Measurements from ENCODE around the gene SPRY4. TPM values are rescaled to one million over a fixed set of nuclear protein-coding genes. Genes with fewer than 3 reads are reported as not detected.
A peak's percentile ranks its signal among the peaks of the same experiment; 100 is the strongest.
"Not testable (repeated sequence)": the region's sequence is repeated elsewhere in the genome, so short reads cannot be mapped to it uniquely, and the experiment has no call there.

SPRY4 gene
- 166 TPM for polyA plus RNA-seq (2012; ENCODE audit: insufficient read depth, insufficient read length, low read depth)

GRCh38 chr5:142324871-142325724, at the start of gene SPRY4:
SPRY4 (minus strand) TSS chr5:142325021; CDS start chr5:142315108, 9,913 bp downstream.
- H3K27me3 ChIP-seq: no peaks in the 10 kb centered on the region
- H3K36me3 ChIP-seq: no peaks in the 10 kb centered on the region; the same call in none of the 2 replicates
- peaks cover 13% of the 10 kb centered on the region for H3K4me1 ChIP-seq
- peak; percentile 22; the same call in 1 of the 2 replicates for TF ChIP-seq CTCF (IDR thresholded peaks at IDR 0.05; ENCODE audit: low read depth, low read length)
- H3K9me3 ChIP-seq: no peaks in the 10 kb centered on the region
- peak; percentile 98 for DNase-seq
- H3K4me3 ChIP-seq (ENCODE audit: low read depth, low read length): peak within 1 kb of the TSS; percentile 100

DNA sequence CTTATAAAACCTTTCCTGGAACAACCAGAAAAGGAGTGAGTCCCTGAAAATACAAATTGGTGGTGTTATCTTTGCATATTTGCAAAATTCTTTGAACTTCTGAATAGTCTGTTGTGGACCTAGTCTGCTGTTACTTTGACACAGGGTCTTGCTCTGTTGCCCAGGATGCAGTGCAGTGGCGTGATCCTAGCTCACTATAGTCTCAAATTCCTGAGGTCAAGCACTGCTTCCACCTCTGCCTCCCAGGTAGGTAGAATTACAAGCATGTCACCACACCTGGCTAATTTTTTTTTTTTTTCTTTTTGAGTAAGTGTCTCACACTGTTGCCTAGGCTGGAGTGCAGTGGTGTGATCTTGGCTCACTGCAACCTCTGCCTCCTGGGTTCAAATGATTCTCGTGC, 43.7 kb upstream of the SPRY4 start:
- TF ChIP-seq CTCF (IDR thresholded peaks at IDR 0.05; ENCODE audit: low read depth, low read length): no peak
- no peak overlapping the region for H3K4me3 ChIP-seq (ENCODE audit: low read depth, low read length)
- peaks cover 16% of the 10 kb centered on the region for H3K4me1 ChIP-seq
- DNase-seq: no peak
- no peaks in the 10 kb centered on the region for H3K9me3 ChIP-seq
- no peaks in the 10 kb centered on the region for H3K36me3 ChIP-seq
- H3K27me3 ChIP-seq: no peaks in the 10 kb centered on the region

DNA sequence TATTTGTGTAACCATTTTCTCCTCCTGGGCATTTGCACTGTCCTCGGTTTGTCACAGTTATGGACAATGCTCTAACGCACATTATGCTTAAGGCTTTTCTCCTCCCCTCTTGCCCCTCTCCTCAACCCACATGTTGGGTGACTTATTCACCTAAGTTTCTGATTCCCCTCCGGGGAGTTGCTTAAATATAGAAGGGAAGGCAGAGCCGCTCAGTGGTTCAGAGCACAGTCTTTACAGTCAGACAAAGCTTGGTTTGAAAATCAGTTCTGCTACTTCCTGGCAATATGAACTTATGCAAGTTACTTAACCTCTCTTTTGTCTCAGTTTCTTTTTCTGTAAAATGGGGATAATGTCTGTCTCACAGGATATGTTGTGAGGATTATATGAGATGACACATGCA, 41.2 kb upstream of the SPRY4 start:
- Histone ChIP-seq H3K27me3 (no peaks in the 10 kb centered on the region), H3K4me1 (peaks cover 30% of the 10 kb centered on the region), H3K36me3 (no peaks in the 10 kb centered on the region), H3K9me3 (no peaks in the 10 kb centered on the region), H3K4me3 (ENCODE audit: low read depth, low read length) (no peak overlapping the region)
- no peak for TF ChIP-seq CTCF (IDR thresholded peaks at IDR 0.05; ENCODE audit: low read depth, low read length)
- DNase-seq: no peak

DNA sequence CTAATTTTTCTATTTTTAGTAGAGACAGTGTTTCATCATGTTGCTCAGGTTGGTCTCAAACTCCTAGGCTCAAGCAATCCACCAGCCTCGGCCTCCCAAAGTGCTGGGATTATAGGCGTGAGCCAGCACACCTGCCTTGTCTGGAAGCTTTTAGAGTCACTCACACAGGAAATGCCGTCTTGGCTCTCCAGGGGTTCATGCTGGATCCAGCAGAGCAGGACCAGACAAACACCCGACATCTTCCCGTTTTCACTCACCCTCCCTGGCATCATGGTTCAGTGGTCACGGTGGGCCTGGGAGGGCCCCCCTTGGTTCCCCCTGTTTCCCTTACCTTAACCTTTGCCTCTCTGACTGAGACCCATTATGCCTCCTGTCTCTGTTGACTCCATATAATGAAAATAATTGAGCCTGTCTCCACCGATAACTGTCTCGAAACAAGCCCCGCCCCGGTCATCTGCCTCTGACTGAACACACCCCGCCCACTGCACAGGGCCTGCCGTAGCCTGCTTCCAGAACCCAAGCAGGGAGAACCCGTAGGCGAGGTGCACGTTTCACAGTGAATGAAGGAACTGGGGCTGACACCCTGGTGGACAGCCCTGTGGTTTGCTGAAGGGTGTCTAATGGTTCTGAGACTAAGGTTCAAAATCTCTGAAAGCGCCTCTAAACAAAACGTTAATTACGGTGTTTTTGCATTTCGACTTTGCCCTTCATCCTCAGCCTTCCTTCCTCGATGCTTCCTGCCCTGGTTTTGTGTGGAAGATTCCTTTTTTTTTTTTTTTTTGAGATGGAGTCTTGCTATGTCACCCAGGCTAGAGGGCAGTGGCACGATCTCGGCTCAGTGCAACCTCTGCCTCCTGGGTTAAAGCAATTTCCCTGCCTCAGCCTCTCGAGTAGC, 39.7 kb upstream of the SPRY4 start:
- no peaks in the 10 kb centered on the region for H3K9me3 ChIP-seq
- TF ChIP-seq CTCF (IDR thresholded peaks at IDR 0.05; ENCODE audit: low read depth, low read length): peak; percentile 29; the same call in 1 of the 2 replicates
- no peaks in the 10 kb centered on the region for H3K36me3 ChIP-seq
- H3K27me3 ChIP-seq: no peaks in the 10 kb centered on the region
- peak; percentile 96 for DNase-seq
- peaks cover 42% of the 10 kb centered on the region for H3K4me1 ChIP-seq
- H3K4me3 ChIP-seq (ENCODE audit: low read depth, low read length): peak overlapping the region; percentile 55

GRCh38 chr5:142363619-142363963, 38.8 kb upstream of the SPRY4 start:
- TF ChIP-seq CTCF (IDR thresholded peaks at IDR 0.05; ENCODE audit: low read depth, low read length): no peak
- peak overlapping the region; percentile 55; the same call in 1 of the 2 replicates for H3K4me3 ChIP-seq (ENCODE audit: low read depth, low read length)
- H3K27me3 ChIP-seq: no peaks in the 10 kb centered on the region
- DNase-seq: no peak
- H3K36me3 ChIP-seq: no peaks in the 10 kb centered on the region
- no peaks in the 10 kb centered on the region for H3K9me3 ChIP-seq
- peaks cover 42% of the 10 kb centered on the region for H3K4me1 ChIP-seq

- not testable (repeated sequence) for H3K36me3 ChIP-seq; H3K4me3 ChIP-seq (ENCODE audit: low read depth, low read length); DNase-seq; H3K9me3 ChIP-seq; H3K27me3 ChIP-seq
- H3K4me1 ChIP-seq: peaks cover 49% of the 10 kb centered on the region
Observed at GRCh38 chr5:142362193-142362592, 37.4 kb upstream of the SPRY4 start.

Data from BE2C (cell line).